Suppressor macrophage treated with lipopolysaccharide for 4 hours (primary cell): ENCODE measurements around the gene METAP1.
"Not testable (repeated sequence)": the region's sequence is repeated elsewhere in the genome, so short reads cannot be mapped to it uniquely, and the experiment has no call there.

ENCODE experiments used
- DNase-seq: peaks from one replicate; pipeline ENCODE4 v3.0.0-alpha.2; 2020

Gene METAP1

GRCh38 chr4:98998551-98998950 lies 3.0 kb downstream of the METAP1 start:
- no peak for DNase-seq

GRCh38 chr4:99002279-99002678 lies 6.8 kb downstream of the METAP1 start:
- no peak for DNase-seq

GRCh38 chr4:99008051-99008450 lies 12.5 kb downstream of the METAP1 start:
- DNase-seq, result no peak

- no peak for DNase-seq
These were observed 16.4 kb downstream of the METAP1 start for GRCh38 chr4:99011910-99012309.

GRCh38 chr4:99013402-99013843 lies 17.9 kb downstream of the METAP1 start:
- DNase-seq, result no peak

- DNase-seq, result no peak
These were observed 18.5 kb downstream of the METAP1 start for GRCh38 chr4:99013884-99014523.

- DNase-seq, result no peak
These were observed 25.9 kb downstream of the METAP1 start for GRCh38 chr4:99021386-99021785.

GRCh38 chr4:99022566-99022965 lies 27.0 kb downstream of the METAP1 start:
- no peak for DNase-seq

GRCh38 chr4:99023800-99024251 lies 28.3 kb downstream of the METAP1 start:
- not testable (repeated sequence) for DNase-seq

GRCh38 chr4:99024481-99025275 lies 29.2 kb downstream of the METAP1 start:
- no peak for DNase-seq

GRCh38 chr4:99025506-99025905 lies 30.0 kb downstream of the METAP1 start:
- no peak for DNase-seq

- no peak for DNase-seq
These were observed 31.8 kb downstream of the METAP1 start for GRCh38 chr4:99027304-99027703.

- DNase-seq, result no peak
These were observed 32.7 kb downstream of the METAP1 start for GRCh38 chr4:99028187-99028586.

GRCh38 chr4:99029018-99029735 lies 33.7 kb downstream of the METAP1 start:
- DNase-seq, result no peak

GRCh38 chr4:99029852-99030251 lies 34.3 kb downstream of the METAP1 start:
- no peak for DNase-seq

GRCh38 chr4:99033956-99034355 lies 38.4 kb downstream of the METAP1 start:
- no peak for DNase-seq

GRCh38 chr4:99038213-99038612 lies 42.7 kb downstream of the METAP1 start:
- no peak for DNase-seq

GRCh38 chr4:99043346-99043745 lies 47.8 kb downstream of the METAP1 start:
- no peak for DNase-seq

- DNase-seq, result no peak
These were observed 52.2 kb downstream of the METAP1 start for GRCh38 chr4:99047710-99048109.

GRCh38 chr4:99052902-99053301 lies 57.4 kb downstream of the METAP1 start:
- DNase-seq, result peak; percentile 24

- DNase-seq, result no peak
These were observed 59.0 kb downstream of the METAP1 start for GRCh38 chr4:99054428-99054994.

- DNase-seq, result no peak
These were observed 62.7 kb downstream of the METAP1 start for GRCh38 chr4:99058228-99058627.

GRCh38 chr4:99059550-99059949 lies 64.0 kb downstream of the METAP1 start:
- DNase-seq, result no peak
